Adrenal gland (tissue), 12 donors: ENCODE data around the gene TNRC6B. TPM values are rescaled to one million over a fixed set of nuclear protein-coding genes. Genes with fewer than 3 reads are reported as not detected.

ENCODE experiments used
- DNase-seq, 7 donors: peaks; one replicate each; pipeline ENCODE4 v3.0.0-alpha.2; 2019 to 2020
- H3K27ac ChIP-seq, 5 donors: fragments of 200-600 bp; sonication (generic) in 4 of 5; 1 replicate in 3 of 5; 2 replicates in 2 of 5; pipeline versions ENCODE4 v1.5.1 to v1.8.0; 2016 to 2020; ENCODE audit warnings: mild to moderate bottlenecking in 1 of 5
- H3K27me3 ChIP-seq: fragments of 200-600 bp; 2 replicates; pipeline ENCODE4 v1.8.0; 2021
- H3K36me3 ChIP-seq, 2 donors: fragments of 200-600 bp; replicated peaks in 1 of 2; 1 replicate in 1 of 2; 2 replicates in 1 of 2; pipeline versions ENCODE4 v1.5.1 to v1.8.0; 2018 to 2022
- H3K4me1 ChIP-seq, 2 donors: fragments of 200-600 bp; replicated peaks in 1 of 2; 1 replicate in 1 of 2; 2 replicates in 1 of 2; pipeline versions ENCODE4 v1.5.1 to v1.8.0; 2018 to 2021
- H3K4me3 ChIP-seq, 4 donors: fragments of 200-600 bp; sonication (generic) in 3 of 4; one replicate each; pipeline ENCODE4 v1.5.1; 2016 to 2018
- H3K9me3 ChIP-seq, 3 donors: fragments of 200-600 bp; sonication (generic) in 1 of 3; replicated peaks in 1 of 3; 1 replicate in 2 of 3; 2 replicates in 1 of 3; pipeline versions ENCODE4 v1.5.1 to v1.8.0; 2016 to 2021
- POLR2A ChIP-seq, 2 donors: fragments of 450-650 bp; IDR thresholded peaks; one replicate each; pipeline ENCODE4 v1.6.1; 2017; ENCODE audit warnings: antibody characterized with exemption in 2 of 2, mild to moderate bottlenecking in 2 of 2, moderate library complexity in 1 of 2
- WGBS, 4 donors: extraction: QIAGEN DNeasy Blood & Tissue Kit in 2 of 4; methylation state at CpG; one replicate each; pipeline versions ENCODE4 v1.1.5 to v1.1.7; 2013 to 2017; 5-methylcytosine and 5-hydroxymethylcytosine counted together
- intact Hi-C, 2 donors: fragments of 100-400 bp; cut with DNase I; formaldehyde crosslinking; loops; one replicate each; pipeline versions ENCODE4 v1.14.1 to v1.15.0; 2022 to 2023
- polyA plus RNA-seq, 3 donors: library from polyadenylated mRNA; stranded (reverse); fragments of 200-250 nt in 2 of 3; fragments of 350-450 nt in 1 of 3; fragmentation: Illumina TruSeq in 1 of 3; extraction: RNeasy Lipid Tissue Mini Kit (QIAGEN cat#74804) in 1 of 3; gene quantifications; one replicate each; pipeline ENCODE4 v1.2.3, GENCODE V29; 2013 to 2014
- total RNA-seq, 9 donors: library from RNA; depleted of rRNA in 4 of 9; stranded (reverse); fragments of >200 nt in 4 of 9; fragments of 120-200 nt in 1 of 9; fragmentation: NEBNext Ultra II Directional in 1 of 9; extraction: Animal tissue kit (Norgen Biotek cat#: 25700) in 1 of 9; gene quantifications; one replicate each; pipeline versions ENCODE4 v1.1.0 to v1.2.4, GENCODE V29; 2013 to 2023
- TF ChIP-seq, protein P1 (sequence below), 6 experiments: fragments of 450-650 bp in 4 of 6; fragments of 200-600 bp in 2 of 6; sonication (generic) in 1 of 6; IDR thresholded peaks; 1 replicate in 5 of 6; 2 replicates in 1 of 6; pipeline versions ENCODE4 v1.5.1 to v1.8.0; 2016 to 2021; ENCODE audit warnings: antibody characterized with exemption in 6 of 6, mild to moderate bottlenecking in 2 of 6, moderate library complexity in 1 of 6
- donor health status: healthy with polysubstance abuse.
- donor health status: Bipolar disorder and iron deficiency.
- donor health status: DM: yes; HTN: yes; CAD: no.
- donor health status: DM: no; HTN: no; CAD: no.
- donor health status: DM: no; HTN: no; CAD: no.
- donor health status: DM: yes; HTN: yes; CAD: no.

TNRC6B gene
- total and polyA plus RNA-seq, 12 donors, result 2.8 to 57.6 (median 32.8) TPM

DNA sequence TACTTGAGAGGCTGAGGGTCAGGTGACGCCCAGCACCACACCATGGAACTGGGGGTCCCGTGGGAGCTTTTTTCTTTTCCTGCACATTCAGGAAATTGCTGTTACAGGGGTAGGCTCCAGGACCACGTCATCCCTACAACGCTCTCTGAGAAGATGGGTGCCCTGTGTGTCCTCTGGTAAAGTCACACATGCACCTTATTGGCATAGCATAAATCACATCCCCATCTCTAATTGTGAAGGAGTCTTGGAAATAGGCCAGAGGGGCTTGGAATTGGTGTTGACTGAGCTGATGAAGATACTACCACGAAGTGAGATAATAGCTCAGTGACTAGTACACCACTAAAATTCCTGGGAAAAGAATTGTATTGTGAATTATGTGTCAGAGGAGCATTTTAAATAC, 57.6 kb downstream of the TNRC6B start:
- intact Hi-C loops, result no loop called here
- Histone ChIP-seq H3K27ac (peak overlapping the region in 2 of 5 donors; percentile 4 to 28), H3K4me3 (no peak overlapping the region), H3K9me3 (no peaks in the 10 kb centered on the region), H3K36me3 (no peaks in the 10 kb centered on the region), H3K4me1 (peaks cover 22 to 35% of the 10 kb centered on the region in 2 donors), H3K27me3 (no peaks in the 10 kb centered on the region)
- DNase-seq, result no peak
- WGBS, 4 donors, result 43 to 74% (median 58%) methylated on average over 4 to 5 of the region's 5 CpGs
- TF ChIP-seq, protein P1, sequence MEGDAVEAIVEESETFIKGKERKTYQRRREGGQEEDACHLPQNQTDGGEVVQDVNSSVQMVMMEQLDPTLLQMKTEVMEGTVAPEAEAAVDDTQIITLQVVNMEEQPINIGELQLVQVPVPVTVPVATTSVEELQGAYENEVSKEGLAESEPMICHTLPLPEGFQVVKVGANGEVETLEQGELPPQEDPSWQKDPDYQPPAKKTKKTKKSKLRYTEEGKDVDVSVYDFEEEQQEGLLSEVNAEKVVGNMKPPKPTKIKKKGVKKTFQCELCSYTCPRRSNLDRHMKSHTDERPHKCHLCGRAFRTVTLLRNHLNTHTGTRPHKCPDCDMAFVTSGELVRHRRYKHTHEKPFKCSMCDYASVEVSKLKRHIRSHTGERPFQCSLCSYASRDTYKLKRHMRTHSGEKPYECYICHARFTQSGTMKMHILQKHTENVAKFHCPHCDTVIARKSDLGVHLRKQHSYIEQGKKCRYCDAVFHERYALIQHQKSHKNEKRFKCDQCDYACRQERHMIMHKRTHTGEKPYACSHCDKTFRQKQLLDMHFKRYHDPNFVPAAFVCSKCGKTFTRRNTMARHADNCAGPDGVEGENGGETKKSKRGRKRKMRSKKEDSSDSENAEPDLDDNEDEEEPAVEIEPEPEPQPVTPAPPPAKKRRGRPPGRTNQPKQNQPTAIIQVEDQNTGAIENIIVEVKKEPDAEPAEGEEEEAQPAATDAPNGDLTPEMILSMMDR (IDR thresholded peaks at IDR 0.05), result no peak
- no peak for TF ChIP-seq POLR2A (IDR thresholded peaks at IDR 0.05)

DNA sequence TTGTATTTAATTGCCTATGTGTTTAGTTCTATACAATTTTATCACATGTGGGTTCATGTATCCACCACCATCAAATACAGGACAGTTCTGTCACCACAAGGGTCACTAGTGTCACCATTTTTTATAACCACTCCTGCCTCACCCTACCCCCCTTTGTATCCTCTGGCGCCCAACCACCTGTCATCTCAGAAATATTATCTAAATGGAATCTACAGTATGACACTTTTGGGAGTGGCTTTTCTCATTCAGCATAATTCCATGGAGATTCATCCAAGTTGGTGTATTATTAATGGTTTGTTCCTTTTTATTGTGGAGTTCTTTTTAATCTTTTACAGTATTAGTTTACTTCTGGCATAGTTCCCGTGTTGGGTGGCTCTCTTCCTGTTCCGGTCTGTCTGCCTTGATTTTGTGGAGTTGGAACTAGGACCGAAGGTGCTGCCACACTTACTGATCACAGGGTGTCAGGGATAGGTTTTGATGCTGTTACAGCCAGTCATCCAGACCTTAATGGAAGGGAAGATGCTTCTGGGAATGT, 58.5 kb downstream of the TNRC6B start:
- Histone ChIP-seq H3K27me3 (no peaks in the 10 kb centered on the region), H3K36me3 (no peaks in the 10 kb centered on the region), H3K4me3 (no peak overlapping the region), H3K9me3 (no peaks in the 10 kb centered on the region), H3K27ac (peak overlapping the region in 3 of 5 donors; percentile 23 to 28 (median 26)), H3K4me1 (peaks cover 22 to 41% of the 10 kb centered on the region in 2 donors)
- 59 to 68% (median 63%) methylated on average over 4 of the region's 4 CpGs for WGBS, 4 donors
- intact Hi-C loops, result no loop called here
- no peak for DNase-seq
- TF ChIP-seq POLR2A (IDR thresholded peaks at IDR 0.05), result no peak
- TF ChIP-seq, protein P1 (IDR thresholded peaks at IDR 0.05), result no peak

DNA sequence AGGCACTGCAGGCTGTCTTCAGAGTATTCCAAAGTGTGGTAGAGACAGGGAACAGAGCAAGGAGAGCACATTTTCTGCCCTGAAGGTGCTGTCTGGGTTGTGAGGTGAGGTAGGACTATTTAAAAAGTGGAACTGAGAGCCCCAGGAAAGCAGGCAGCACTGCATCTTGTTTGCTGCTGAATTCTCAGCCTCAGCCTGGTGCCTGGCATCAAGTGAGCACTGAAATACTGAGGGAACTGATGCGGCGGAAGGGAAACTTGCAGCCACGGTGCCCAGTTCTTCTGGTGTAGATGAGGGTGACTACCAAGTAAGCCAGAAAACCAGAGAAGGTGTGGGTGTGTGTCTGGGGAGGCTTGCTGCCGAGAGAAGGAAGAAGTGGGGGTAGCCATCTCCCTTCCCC, 59.5 kb downstream of the TNRC6B start:
- H3K36me3 ChIP-seq, result no peaks in the 10 kb centered on the region
- TF ChIP-seq POLR2A (IDR thresholded peaks at IDR 0.05), result no peak
- TF ChIP-seq, protein P1 (IDR thresholded peaks at IDR 0.05), result no peak
- no peaks in the 10 kb centered on the region for H3K27me3 ChIP-seq
- H3K4me3 ChIP-seq, result no peak overlapping the region
- DNase-seq, result no peak
- 81 to 98% (median 92%) methylated on average over 4 of the region's 4 CpGs for WGBS, 4 donors
- peaks cover 22 to 41% of the 10 kb centered on the region in 2 donors for H3K4me1 ChIP-seq
- H3K9me3 ChIP-seq, result no peaks in the 10 kb centered on the region
- H3K27ac ChIP-seq, result no peak overlapping the region
- intact Hi-C loops, result no loop called here

DNA sequence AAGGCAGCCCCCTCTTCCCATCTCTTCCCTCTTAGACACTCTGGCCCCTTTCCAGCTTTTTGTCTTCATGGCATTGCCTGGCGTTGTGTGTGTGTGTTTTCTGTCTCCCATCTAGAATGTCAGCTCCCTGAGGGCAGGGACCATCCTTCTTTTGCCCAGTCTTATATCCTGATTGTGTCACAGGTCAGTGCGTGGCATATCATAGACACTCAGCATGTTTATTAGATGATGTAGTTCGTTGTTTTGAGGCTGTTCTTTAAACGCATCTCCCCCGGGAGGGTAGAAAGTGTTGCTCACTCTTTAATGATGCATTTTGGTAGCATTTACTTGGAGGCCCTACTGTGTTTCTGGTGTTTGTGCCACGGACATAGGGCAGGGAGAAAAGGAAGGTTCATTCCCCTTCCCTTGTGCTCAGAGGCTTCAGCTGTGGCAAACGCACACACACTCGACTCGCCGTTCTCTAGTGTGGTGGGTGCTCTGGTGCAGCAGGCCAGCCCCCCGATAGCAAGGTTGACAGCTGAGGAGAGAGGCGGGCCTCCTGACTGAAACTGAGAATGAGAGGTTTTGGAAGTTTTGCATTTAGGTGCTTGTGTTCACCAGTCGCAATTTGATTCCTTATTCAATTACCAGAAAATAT, 60.2 kb downstream of the TNRC6B start:
- H3K27me3 ChIP-seq, result no peaks in the 10 kb centered on the region
- peaks cover 22 to 41% of the 10 kb centered on the region in 2 donors for H3K4me1 ChIP-seq
- no peaks in the 10 kb centered on the region for H3K36me3 ChIP-seq
- H3K4me3 ChIP-seq, result no peak overlapping the region
- intact Hi-C loops, result no loop called here
- DNase-seq, result no peak
- H3K9me3 ChIP-seq, result no peaks in the 10 kb centered on the region
- no peak overlapping the region for H3K27ac ChIP-seq
- 86 to 93% (median 89%) methylated on average over 13 of the region's 13 CpGs for WGBS, 4 donors
- TF ChIP-seq POLR2A (IDR thresholded peaks at IDR 0.05), result no peak
- TF ChIP-seq, protein P1 (IDR thresholded peaks at IDR 0.05), result no peak
